Right cardiac atrium (tissue), 5 donors: ENCODE data around the gene TRAM2. TPM values are rescaled to one million over a fixed set of nuclear protein-coding genes. Genes with fewer than 3 reads are reported as not detected.

Experiments
- ATAC-seq, 2 donors: fragments of 200-7000 bp; cut with Tn5 transposase; one replicate each; pipeline versions ENCODE4 v1.8.0 to v1.9.1; 2020; ENCODE audit warnings: moderate library complexity in 2 of 2, mild to moderate bottlenecking in 1 of 2
- DNase-seq, 3 donors: peaks; one replicate each; pipeline ENCODE4 v3.0.0-alpha.2; 2020
- H3K27ac ChIP-seq: one replicate; pipeline ENCODE4 v1.5.1; 2013; ENCODE audit warnings: mild to moderate bottlenecking, low read length, control low read depth, moderate library complexity
- H3K27me3 ChIP-seq: one replicate; pipeline ENCODE4 v1.6.1; 2013; ENCODE audit not compliant: control insufficient read depth, insufficient read depth
- H3K4me1 ChIP-seq: one replicate; pipeline ENCODE4 v1.6.1; 2013; ENCODE audit warnings: low read length; ENCODE audit not compliant: control insufficient read depth, insufficient read depth
- H3K4me3 ChIP-seq: one replicate; pipeline ENCODE4 v1.5.1; 2013; ENCODE audit warnings: low read length, control low read depth
- H3K9me3 ChIP-seq: one replicate; pipeline ENCODE4 v1.6.1; 2013; ENCODE audit warnings: low read length; ENCODE audit not compliant: control insufficient read depth
- WGBS: extraction: QIAGEN DNeasy Blood & Tissue Kit; methylation state at CpG from one replicate; pipeline ENCODE4 v1.1.7; 2013; 5-methylcytosine and 5-hydroxymethylcytosine counted together
- intact Hi-C, 4 donors: fragments of 100-400 bp; cut with DNase I; formaldehyde crosslinking; loops; one replicate each; pipeline versions ENCODE4 v1.11.0 to v1.14.0; 2022 to 2023
- polyA plus RNA-seq: library from polyadenylated mRNA; stranded (reverse); fragments of 200-250 nt; gene quantifications from one replicate; pipeline ENCODE4 v1.2.3, GENCODE V29; 2013
- total RNA-seq, 4 donors: library from RNA; stranded (reverse); fragmentation: NEBNext Ultra II Directional; extraction: Animal tissue kit (Norgen Biotek cat#: 25700); gene quantifications; one replicate each; pipeline ENCODE4 v1.2.1, GENCODE V29; 2021
- donor health status: healthy with polysubstance abuse.
- donor health status: DM: no; HTN: yes; CAD: no.
- donor health status: DM: no; HTN: no; CAD: no.
- donor health status: DM: no; HTN: yes; CAD: no; lungs with severe emphysema.
- donor health status: DM: yes; HTN: yes; CAD: no.

Gene TRAM2
- total and polyA plus RNA-seq, 5 donors = 7.1 to 18.2 (median 14.6) TPM

- no peak overlapping the region for H3K27ac ChIP-seq
- intact Hi-C loops = no loop called here
- WGBS = 69% methylated on average over 2 of the region's 2 CpGs
- H3K9me3 ChIP-seq = no peaks in the 10 kb centered on the region
- peaks cover 21% of the 10 kb centered on the region for H3K4me1 ChIP-seq
- ATAC-seq (no peak), DNase-seq (no peak)
- H3K27me3 ChIP-seq = no peaks in the 10 kb centered on the region
- H3K4me3 ChIP-seq = no peak overlapping the region
These were observed 61.5 kb downstream of the TRAM2 start for GRCh38 chr6:52515219-52515960.

GRCh38 chr6:52514514-52514913 is 62.3 kb downstream of the TRAM2 start:
- ATAC-seq (peak in 1 of 2 donors; percentile 6), DNase-seq (peak in 2 of 3 donors; percentile 46 to 68)
- 53% methylated on average over 7 of the region's 7 CpGs for WGBS
- peak overlapping the region; percentile 7 for H3K27ac ChIP-seq
- H3K4me1 ChIP-seq = peaks cover 21% of the 10 kb centered on the region
- no peaks in the 10 kb centered on the region for H3K27me3 ChIP-seq
- no peaks in the 10 kb centered on the region for H3K9me3 ChIP-seq
- intact Hi-C loops = loop anchor here in 1 of 4 donors (5.0 kb wide), 1 partner anchor 58 kb away; no protein-coding TSS in a partner anchor
- H3K4me3 ChIP-seq = no peak overlapping the region

GRCh38 chr6:52513896-52514295 is 63.0 kb downstream of the TRAM2 start:
- intact Hi-C loops = loop anchor here in 1 of 4 donors (5.0 kb wide), 1 partner anchor 58 kb away; no protein-coding TSS in a partner anchor
- no peak overlapping the region for H3K27ac ChIP-seq
- H3K4me1 ChIP-seq = peaks cover 21% of the 10 kb centered on the region
- no peaks in the 10 kb centered on the region for H3K27me3 ChIP-seq
- no peak overlapping the region for H3K4me3 ChIP-seq
- ATAC-seq = no peak
- no peaks in the 10 kb centered on the region for H3K9me3 ChIP-seq
- 81% methylated on average over 4 of the region's 4 CpGs for WGBS
- no peak for DNase-seq

GRCh38 chr6:52513464-52513863 is 63.4 kb downstream of the TRAM2 start:
- H3K9me3 ChIP-seq = no peaks in the 10 kb centered on the region
- H3K4me3 ChIP-seq = no peak overlapping the region
- intact Hi-C loops = loop anchor here in 1 of 4 donors (5.0 kb wide), 1 partner anchor 59 kb away; no protein-coding TSS in a partner anchor
- no peak for ATAC-seq
- DNase-seq = no peak
- H3K27me3 ChIP-seq = no peaks in the 10 kb centered on the region
- 46% methylated on average over 2 of the region's 2 CpGs for WGBS
- peaks cover 20% of the 10 kb centered on the region for H3K4me1 ChIP-seq
- H3K27ac ChIP-seq = peak overlapping the region; percentile 41

GRCh38 chr6:52512199-52512598 is 64.7 kb downstream of the TRAM2 start:
- H3K4me3 ChIP-seq = no peak overlapping the region
- intact Hi-C loops = loop anchor here in 1 of 4 donors (5.0 kb wide), 1 partner anchor 60 kb away; no protein-coding TSS in a partner anchor
- peak; percentile 72 to 79 (median 73) for DNase-seq

GRCh38 chr6:52511572-52512151 is 65.2 kb downstream of the TRAM2 start:
- intact Hi-C loops = loop anchor here in 1 of 4 donors (5.0 kb wide), 1 partner anchor 61 kb away; no protein-coding TSS in a partner anchor
- H3K4me1 ChIP-seq = peaks cover 16% of the 10 kb centered on the region
- no peaks in the 10 kb centered on the region for H3K9me3 ChIP-seq
- no peaks in the 10 kb centered on the region for H3K27me3 ChIP-seq
- DNase-seq (peak in 1 of 3 donors; percentile 19), ATAC-seq (peak; percentile 19 to 27)
- H3K27ac ChIP-seq = peak overlapping the region; percentile 99
- WGBS = 50% methylated on average over 12 of the region's 12 CpGs
- H3K4me3 ChIP-seq = no peak overlapping the region

More at GRCh38 chr6:52512199-52512598, 64.7 kb downstream of the TRAM2 start:
- H3K9me3 ChIP-seq = no peaks in the 10 kb centered on the region
- H3K27me3 ChIP-seq = no peaks in the 10 kb centered on the region
- 31% methylated on average over 4 of the region's 4 CpGs for WGBS
- peak; percentile 95 to 96 for ATAC-seq
- peaks cover 16% of the 10 kb centered on the region for H3K4me1 ChIP-seq
- H3K27ac ChIP-seq = peak overlapping the region; percentile 99

- Histone ChIP-seq H3K27ac (peak overlapping the region; percentile 99), H3K9me3 (no peaks in the 10 kb centered on the region), H3K4me3 (no peak overlapping the region), H3K4me1 (peaks cover 13% of the 10 kb centered on the region), H3K27me3 (no peaks in the 10 kb centered on the region)
- WGBS = 80% methylated on average over 10 of the region's 10 CpGs
- DNase-seq (peak in 1 of 3 donors; percentile 16), ATAC-seq (no peak)
- intact Hi-C loops = loop anchor here in 1 of 4 donors (5.0 kb wide), 1 partner anchor 61 kb away; no protein-coding TSS in a partner anchor
These were observed 65.7 kb downstream of the TRAM2 start for GRCh38 chr6:52511163-52511562.

GRCh38 chr6:52510213-52510562 is 66.7 kb downstream of the TRAM2 start:
- H3K4me3 ChIP-seq = no peak overlapping the region
- DNase-seq = no peak
- no peak overlapping the region for H3K27ac ChIP-seq
- no peak for ATAC-seq
- peaks cover 21% of the 10 kb centered on the region for H3K4me1 ChIP-seq
- no peaks in the 10 kb centered on the region for H3K9me3 ChIP-seq
- intact Hi-C loops = loop anchor here in 1 of 4 donors (5.0 kb wide), 1 partner anchor 62 kb away; no protein-coding TSS in a partner anchor
- H3K27me3 ChIP-seq = no peaks in the 10 kb centered on the region

GRCh38 chr6:52509281-52510212 is 67.3 kb downstream of the TRAM2 start:
- peak in 1 of 3 donors; percentile 33 for DNase-seq
- H3K27me3 ChIP-seq = no peaks in the 10 kb centered on the region
- WGBS = 92% methylated on average over 14 of the region's 14 CpGs
- peaks cover 22% of the 10 kb centered on the region for H3K4me1 ChIP-seq
- no peak overlapping the region for H3K4me3 ChIP-seq
- no peaks in the 10 kb centered on the region for H3K9me3 ChIP-seq
- intact Hi-C loops = loop anchor here in 3 of 4 donors (5.0 to 10.0 kb wide), 3 partner anchors 63 to 85 kb away; partner anchors contain the start of genes EFHC1 (in 1 of the 3) and TRAM2 (in 1 of the 3)
- ATAC-seq = no peak
- H3K27ac ChIP-seq = no peak overlapping the region

GRCh38 chr6:52508261-52508739 is 68.6 kb downstream of the TRAM2 start:
- Histone ChIP-seq H3K27ac (no peak overlapping the region), H3K9me3 (no peaks in the 10 kb centered on the region), H3K4me1 (peaks cover 22% of the 10 kb centered on the region), H3K4me3 (no peak overlapping the region), H3K27me3 (no peaks in the 10 kb centered on the region)
- intact Hi-C loops = loop anchor here in 2 of 4 donors (10.0 kb wide), 2 partner anchors 67 to 83 kb away; partner anchors contain the start of genes EFHC1 (in 1 of the 2) and TRAM2 (in 1 of the 2)
- DNase-seq (peak in 1 of 3 donors; percentile 36), ATAC-seq (no peak)
- WGBS = 94% methylated on average over 5 of the region's 5 CpGs
